IPS-15b (cell line): Measurements from ENCODE around the gene ZC3H12C.

Source experiments
- H3K27me3 ChIP-seq: one replicate; pipeline ENCODE4 v1.6.1; 2013; ENCODE audit warnings: low read length; ENCODE audit not compliant: control insufficient read depth, insufficient read depth
- H3K36me3 ChIP-seq: one replicate; pipeline ENCODE4 v1.6.1; 2013; ENCODE audit warnings: low read length; ENCODE audit not compliant: control insufficient read depth, insufficient read depth
- H3K4me1 ChIP-seq: one replicate; pipeline ENCODE4 v1.6.1; 2013; ENCODE audit warnings: mild to moderate bottlenecking, low read length; ENCODE audit not compliant: control insufficient read depth, insufficient read depth
- H3K4me3 ChIP-seq: one replicate; pipeline ENCODE4 v1.5.1; 2013; ENCODE audit warnings: low read depth, low read length
- H3K9ac ChIP-seq: one replicate; pipeline ENCODE4 v1.6.1; 2013; ENCODE audit warnings: low read depth, mild to moderate bottlenecking, low read length
- H3K9me3 ChIP-seq: one replicate; pipeline ENCODE4 v1.6.1; 2013; ENCODE audit warnings: mild to moderate bottlenecking, low read length; ENCODE audit not compliant: control insufficient read depth, insufficient read depth

ZC3H12C gene

DNA sequence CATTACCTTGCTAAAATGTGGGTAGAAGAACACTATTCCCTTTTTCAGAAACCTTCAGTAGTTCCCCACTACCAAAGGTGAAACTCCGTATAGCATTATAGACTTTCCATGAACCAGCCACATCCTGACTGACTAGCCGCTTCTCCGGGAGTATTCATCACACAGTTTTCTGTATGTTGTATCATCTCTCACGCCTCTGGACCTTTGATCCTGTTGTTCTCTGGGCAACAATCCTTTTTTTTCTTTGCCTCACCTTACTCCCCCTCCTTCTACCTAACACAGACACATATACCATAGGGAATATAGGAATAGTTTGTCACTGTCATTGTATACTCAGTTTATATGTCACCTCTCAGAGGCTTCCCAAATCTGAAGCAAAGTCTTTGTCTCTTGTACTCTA lies 20.8 kb downstream of the ZC3H12C start:
- Histone ChIP-seq H3K4me3 (no peak overlapping the region), H3K36me3 (no peaks in the 10 kb centered on the region), H3K27me3 (no peaks in the 10 kb centered on the region), H3K9me3 (no peaks in the 10 kb centered on the region), H3K9ac (no peak overlapping the region), H3K4me1 (no peaks in the 10 kb centered on the region)

DNA sequence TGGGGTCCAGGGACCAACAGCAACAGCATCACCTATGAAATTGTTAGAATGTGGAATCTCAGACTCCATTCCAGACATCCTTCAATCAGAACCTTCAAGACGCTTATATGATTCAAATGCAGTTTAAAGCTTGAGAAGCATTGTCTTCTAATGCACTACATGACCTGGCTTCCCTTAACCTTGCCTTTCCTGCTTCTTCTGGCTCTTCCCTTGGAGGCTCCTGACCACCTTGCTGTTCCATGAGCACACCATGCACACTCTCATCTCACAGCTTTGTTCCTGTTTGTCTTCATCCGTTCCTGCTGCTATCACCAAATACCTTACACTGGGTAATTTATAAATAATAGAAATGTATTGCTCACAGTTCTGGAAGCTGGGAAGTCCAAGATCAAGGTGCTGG lies 26.1 kb downstream of the ZC3H12C start:
- Histone ChIP-seq H3K36me3 (no peaks in the 10 kb centered on the region), H3K27me3 (no peaks in the 10 kb centered on the region), H3K4me1 (peaks cover 6% of the 10 kb centered on the region), H3K4me3 (no peak overlapping the region), H3K9me3 (no peaks in the 10 kb centered on the region), H3K9ac (no peak overlapping the region)

- no peak overlapping the region for H3K4me3 ChIP-seq
- no peak overlapping the region for H3K9ac ChIP-seq
- no peaks in the 10 kb centered on the region for H3K36me3 ChIP-seq
- H3K27me3 ChIP-seq, result no peaks in the 10 kb centered on the region
- H3K4me1 ChIP-seq, result peaks cover 6% of the 10 kb centered on the region
- H3K9me3 ChIP-seq, result no peaks in the 10 kb centered on the region
Measured at GRCh38 chr11:110121204-110121603, 28.0 kb downstream of the ZC3H12C start.

GRCh38 chr11:110123003-110123402 lies 29.8 kb downstream of the ZC3H12C start:
- Histone ChIP-seq H3K4me1 (peaks cover 7% of the 10 kb centered on the region), H3K4me3 (no peak overlapping the region), H3K9ac (no peak overlapping the region), H3K36me3 (no peaks in the 10 kb centered on the region), H3K27me3 (no peaks in the 10 kb centered on the region), H3K9me3 (no peaks in the 10 kb centered on the region)

DNA sequence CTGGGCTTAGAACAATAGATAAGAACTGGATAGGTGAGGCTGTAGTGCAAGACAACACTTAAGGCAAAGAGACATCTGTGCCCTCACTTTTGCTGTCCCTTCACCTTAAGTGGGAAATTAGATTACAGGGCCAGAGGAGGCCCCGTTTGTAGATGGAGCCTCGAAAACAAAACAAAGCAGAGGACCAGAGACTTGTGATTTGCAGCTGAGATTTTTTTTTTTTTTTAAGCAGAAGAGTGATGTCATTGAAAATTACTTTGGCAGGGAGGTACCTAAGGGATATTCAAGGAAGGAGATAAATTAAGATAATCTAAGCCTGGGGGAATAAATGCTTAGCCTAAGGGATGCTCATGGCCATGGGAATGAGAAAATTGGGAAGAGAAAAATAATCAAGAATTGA lies 31.4 kb downstream of the ZC3H12C start:
- Histone ChIP-seq H3K9me3 (no peaks in the 10 kb centered on the region), H3K4me1 (peaks cover 11% of the 10 kb centered on the region), H3K9ac (no peak overlapping the region), H3K4me3 (no peak overlapping the region), H3K27me3 (no peaks in the 10 kb centered on the region), H3K36me3 (no peaks in the 10 kb centered on the region)

- no peaks in the 10 kb centered on the region for H3K36me3 ChIP-seq
- H3K9me3 ChIP-seq, result no peaks in the 10 kb centered on the region
- no peaks in the 10 kb centered on the region for H3K27me3 ChIP-seq
- no peak overlapping the region for H3K4me3 ChIP-seq
- peaks cover 14% of the 10 kb centered on the region for H3K4me1 ChIP-seq
- H3K9ac ChIP-seq, result no peak overlapping the region
Measured at GRCh38 chr11:110125632-110126031, 32.4 kb downstream of the ZC3H12C start.

GRCh38 chr11:110126936-110127335 lies 33.7 kb downstream of the ZC3H12C start:
- H3K27me3 ChIP-seq, result no peaks in the 10 kb centered on the region
- H3K4me3 ChIP-seq, result no peak overlapping the region
- no peak overlapping the region for H3K9ac ChIP-seq
- H3K36me3 ChIP-seq, result no peaks in the 10 kb centered on the region
- peaks cover 26% of the 10 kb centered on the region for H3K4me1 ChIP-seq
- H3K9me3 ChIP-seq, result no peaks in the 10 kb centered on the region

DNA sequence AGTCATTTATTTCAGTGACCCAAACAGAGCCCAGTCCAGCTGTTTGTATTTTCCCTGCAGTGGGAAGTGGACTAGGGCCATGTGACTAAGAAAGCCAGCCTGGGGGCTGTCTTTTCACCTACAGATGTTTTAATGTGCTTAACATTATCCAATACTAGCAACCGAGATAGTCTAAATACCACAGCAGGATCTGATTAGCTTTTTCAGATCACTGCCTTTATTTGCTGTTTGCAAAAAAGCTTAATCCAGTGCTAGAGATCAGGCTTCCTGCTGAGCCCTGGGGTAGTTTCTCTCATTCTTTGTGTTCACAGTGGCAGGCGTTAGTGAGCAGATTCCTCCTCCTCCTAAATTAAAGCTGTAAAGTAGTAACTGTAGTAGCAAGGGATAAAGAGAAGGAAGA lies 35.0 kb downstream of the ZC3H12C start:
- H3K4me3 ChIP-seq, result no peak overlapping the region
- H3K9ac ChIP-seq, result no peak overlapping the region
- H3K36me3 ChIP-seq, result no peaks in the 10 kb centered on the region
- no peaks in the 10 kb centered on the region for H3K9me3 ChIP-seq
- peaks cover 27% of the 10 kb centered on the region for H3K4me1 ChIP-seq
- no peaks in the 10 kb centered on the region for H3K27me3 ChIP-seq

DNA sequence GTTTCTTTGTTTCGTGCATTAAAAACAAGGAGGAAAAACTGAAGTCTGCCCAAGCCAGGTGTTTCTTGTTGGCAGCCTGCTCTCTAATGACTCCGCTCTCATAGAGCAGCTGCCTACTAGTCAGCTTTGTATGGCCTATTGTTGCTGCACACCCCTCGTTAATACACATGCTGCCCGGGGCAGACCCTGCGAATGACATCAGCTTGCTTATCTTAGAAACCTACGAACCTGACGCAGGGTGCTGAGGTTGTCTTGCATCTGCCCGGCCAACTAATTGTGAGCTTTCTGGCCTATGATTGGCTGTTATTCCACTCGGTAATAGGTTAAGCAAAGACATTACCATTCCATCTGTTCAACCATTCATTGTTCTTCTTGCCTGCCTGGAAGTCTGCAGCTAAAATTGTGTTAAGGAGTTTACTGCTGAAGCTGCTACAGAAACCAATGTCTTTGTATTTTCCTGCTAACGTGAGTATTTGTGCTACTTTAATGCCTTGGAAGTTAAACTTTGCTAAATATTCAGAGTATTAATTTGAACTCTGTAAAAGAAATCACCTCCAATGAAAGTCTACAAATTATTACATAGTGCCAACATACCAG lies 37.5 kb downstream of the ZC3H12C start:
- Histone ChIP-seq H3K9ac (no peak overlapping the region), H3K27me3 (no peaks in the 10 kb centered on the region), H3K4me1 (peaks cover 27% of the 10 kb centered on the region), H3K36me3 (no peaks in the 10 kb centered on the region), H3K9me3 (no peaks in the 10 kb centered on the region), H3K4me3 (no peak overlapping the region)

DNA sequence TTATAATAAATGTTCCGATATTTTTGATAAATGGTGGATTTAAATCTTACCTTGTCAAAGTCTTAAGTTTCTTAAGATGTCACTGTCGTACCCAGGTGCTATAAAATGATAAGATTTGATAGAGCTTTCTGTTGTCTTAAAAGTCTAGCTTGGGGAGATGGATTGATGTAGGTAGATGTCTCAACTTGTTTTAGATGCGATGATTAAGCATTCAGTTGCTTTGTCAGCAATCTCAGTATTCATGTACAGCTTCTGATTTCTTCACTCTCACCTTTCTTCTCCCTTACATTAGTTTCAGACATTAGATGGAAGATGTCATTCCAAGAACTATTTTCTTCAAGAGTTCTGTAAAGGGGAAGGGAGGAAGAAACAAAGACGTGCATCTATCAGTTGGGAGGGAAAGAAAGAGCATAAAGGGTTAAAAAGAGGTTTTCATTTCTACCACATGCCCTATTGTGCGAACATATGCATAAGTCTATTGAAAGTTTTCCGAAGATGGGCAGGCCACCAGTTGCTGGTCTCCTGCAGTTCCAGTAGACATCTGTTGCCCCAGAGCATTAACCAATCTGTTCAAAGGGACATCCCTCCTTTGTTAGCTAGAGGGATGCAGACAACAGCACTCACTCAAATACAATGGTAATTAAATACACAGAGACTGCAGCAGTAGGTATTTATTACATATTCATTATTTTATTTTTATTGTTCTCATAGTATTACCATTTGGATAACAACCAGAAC lies 38.4 kb downstream of the ZC3H12C start:
- Histone ChIP-seq H3K9me3 (no peaks in the 10 kb centered on the region), H3K4me1 (peaks cover 27% of the 10 kb centered on the region), H3K27me3 (no peaks in the 10 kb centered on the region), H3K36me3 (no peaks in the 10 kb centered on the region), H3K4me3 (no peak overlapping the region), H3K9ac (no peak overlapping the region)

- H3K4me3 ChIP-seq, result no peak overlapping the region
- no peaks in the 10 kb centered on the region for H3K36me3 ChIP-seq
- H3K27me3 ChIP-seq, result no peaks in the 10 kb centered on the region
- H3K4me1 ChIP-seq, result peaks cover 25% of the 10 kb centered on the region
- no peak overlapping the region for H3K9ac ChIP-seq
- H3K9me3 ChIP-seq, result no peaks in the 10 kb centered on the region
Measured at GRCh38 chr11:110133160-110133559, 40.0 kb downstream of the ZC3H12C start.

GRCh38 chr11:110134110-110134509 lies 40.9 kb downstream of the ZC3H12C start:
- no peaks in the 10 kb centered on the region for H3K36me3 ChIP-seq
- peaks cover 20% of the 10 kb centered on the region for H3K4me1 ChIP-seq
- no peak overlapping the region for H3K4me3 ChIP-seq
- no peaks in the 10 kb centered on the region for H3K27me3 ChIP-seq
- H3K9ac ChIP-seq, result no peak overlapping the region
- H3K9me3 ChIP-seq, result no peaks in the 10 kb centered on the region
